ENCODE results near the gene HBE1.
A peak's percentile ranks its signal among the peaks of the same experiment; 100 is the strongest.
"Not testable (repeated sequence)": the region's sequence is repeated elsewhere in the genome, so short reads cannot be mapped to it uniquely, and the experiment has no call there.

The HBE1 gene

DNA sequence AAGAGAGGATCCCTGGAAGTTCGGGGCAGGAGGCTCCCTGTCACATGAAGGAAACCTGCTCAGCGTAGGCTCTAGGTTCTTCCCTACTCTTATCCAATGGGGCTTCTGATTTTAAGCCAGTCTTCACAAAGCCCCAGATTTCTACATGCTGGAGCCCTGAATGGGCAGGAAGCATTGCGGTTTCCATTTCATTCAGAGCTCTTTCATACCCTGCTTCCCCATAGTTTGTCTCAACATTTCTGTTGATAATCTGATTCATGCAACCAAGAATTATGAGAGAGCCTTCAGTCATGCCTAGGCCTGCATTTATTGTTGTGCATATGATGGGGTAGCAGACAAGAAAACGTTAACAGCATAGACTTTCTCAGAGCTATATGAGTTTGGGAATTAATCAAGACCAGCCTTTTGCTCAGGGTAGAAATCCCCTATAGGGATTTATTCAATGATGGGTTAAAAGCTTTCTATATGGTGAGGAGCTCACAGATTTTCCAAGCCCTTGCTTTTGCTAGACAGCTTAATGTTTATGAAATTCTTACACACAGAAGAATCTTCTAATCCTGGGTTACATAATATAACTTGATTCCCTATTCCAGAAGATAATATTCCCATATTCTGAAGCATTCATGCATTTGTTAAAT, 16.1 kb upstream of the HBE1 start:
- DNase-seq = no peak

DNA sequence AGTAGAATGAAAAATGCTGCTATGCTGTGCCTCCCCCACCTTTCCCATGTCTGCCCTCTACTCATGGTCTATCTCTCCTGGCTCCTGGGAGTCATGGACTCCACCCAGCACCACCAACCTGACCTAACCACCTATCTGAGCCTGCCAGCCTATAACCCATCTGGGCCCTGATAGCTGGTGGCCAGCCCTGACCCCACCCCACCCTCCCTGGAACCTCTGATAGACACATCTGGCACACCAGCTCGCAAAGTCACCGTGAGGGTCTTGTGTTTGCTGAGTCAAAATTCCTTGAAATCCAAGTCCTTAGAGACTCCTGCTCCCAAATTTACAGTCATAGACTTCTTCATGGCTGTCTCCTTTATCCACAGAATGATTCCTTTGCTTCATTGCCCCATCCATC, 14.9 kb upstream of the HBE1 start:
- DNase-seq = no peak

GRCh38 chr11:5283882-5284281, 14.1 kb upstream of the HBE1 start:
- DNase-seq = no peak

GRCh38 chr11:5283086-5283485, 13.3 kb upstream of the HBE1 start:
- DNase-seq = no peak

- no peak for DNase-seq
Observed at GRCh38 chr11:5282628-5283027, 12.9 kb upstream of the HBE1 start.

DNA sequence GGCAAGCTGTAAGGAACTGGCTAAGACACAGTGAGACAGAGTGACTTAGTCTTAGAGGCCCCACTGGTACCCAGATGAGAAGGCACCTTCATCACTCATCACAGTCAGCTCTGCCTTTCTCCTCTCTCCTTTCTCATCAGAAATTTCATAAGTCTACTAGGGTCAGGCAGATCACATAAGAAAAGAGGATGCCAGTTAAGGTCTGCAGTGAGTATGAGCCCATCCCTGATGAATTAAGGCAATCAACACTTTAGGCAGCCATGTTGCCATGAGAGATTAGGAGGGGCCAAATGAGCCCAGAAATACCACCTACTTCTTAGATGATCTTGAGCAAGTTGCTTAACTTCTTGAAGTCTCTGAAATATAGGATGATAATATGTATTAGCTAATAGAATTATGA, 11.9 kb upstream of the HBE1 start:
- no peak for DNase-seq

DNA sequence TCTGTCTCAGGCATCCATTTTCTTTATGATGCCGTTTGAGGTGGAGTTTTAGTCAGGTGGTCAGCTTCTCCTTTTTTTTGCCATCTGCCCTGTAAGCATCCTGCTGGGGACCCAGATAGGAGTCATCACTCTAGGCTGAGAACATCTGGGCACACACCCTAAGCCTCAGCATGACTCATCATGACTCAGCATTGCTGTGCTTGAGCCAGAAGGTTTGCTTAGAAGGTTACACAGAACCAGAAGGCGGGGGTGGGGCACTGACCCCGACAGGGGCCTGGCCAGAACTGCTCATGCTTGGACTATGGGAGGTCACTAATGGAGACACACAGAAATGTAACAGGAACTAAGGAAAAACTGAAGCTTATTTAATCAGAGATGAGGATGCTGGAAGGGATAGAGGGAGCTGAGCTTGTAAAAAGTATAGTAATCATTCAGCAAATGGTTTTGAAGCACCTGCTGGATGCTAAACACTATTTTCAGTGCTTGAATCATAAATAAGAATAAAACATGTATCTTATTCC, 10.9 kb upstream of the HBE1 start:
- DNase-seq = peak; percentile 94

GRCh38 chr11:5279471-5280090, 9.8 kb upstream of the HBE1 start:
- no peak for DNase-seq

GRCh38 chr11:5277807-5278382, 8.2 kb upstream of the HBE1 start:
- no peak for DNase-seq

DNA sequence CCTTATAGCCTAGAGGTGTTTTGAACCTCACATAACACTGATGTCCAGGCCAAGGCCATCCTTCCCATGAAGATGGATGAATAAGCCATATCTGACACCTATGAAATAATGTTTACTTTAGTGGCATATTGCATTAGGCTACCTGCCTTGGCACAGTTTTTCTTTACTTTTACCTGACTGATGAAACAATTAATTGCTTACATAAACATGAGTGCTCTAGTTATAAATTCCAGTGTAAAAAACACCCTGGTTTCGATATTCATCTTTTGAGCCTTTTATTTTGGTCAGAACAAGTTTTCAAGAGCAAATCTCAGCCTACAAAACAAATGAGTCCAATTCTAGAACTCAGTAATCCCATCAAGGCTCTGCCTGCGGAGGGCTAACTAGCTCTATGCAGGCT, 7.0 kb upstream of the HBE1 start:
- no peak for DNase-seq

DNA sequence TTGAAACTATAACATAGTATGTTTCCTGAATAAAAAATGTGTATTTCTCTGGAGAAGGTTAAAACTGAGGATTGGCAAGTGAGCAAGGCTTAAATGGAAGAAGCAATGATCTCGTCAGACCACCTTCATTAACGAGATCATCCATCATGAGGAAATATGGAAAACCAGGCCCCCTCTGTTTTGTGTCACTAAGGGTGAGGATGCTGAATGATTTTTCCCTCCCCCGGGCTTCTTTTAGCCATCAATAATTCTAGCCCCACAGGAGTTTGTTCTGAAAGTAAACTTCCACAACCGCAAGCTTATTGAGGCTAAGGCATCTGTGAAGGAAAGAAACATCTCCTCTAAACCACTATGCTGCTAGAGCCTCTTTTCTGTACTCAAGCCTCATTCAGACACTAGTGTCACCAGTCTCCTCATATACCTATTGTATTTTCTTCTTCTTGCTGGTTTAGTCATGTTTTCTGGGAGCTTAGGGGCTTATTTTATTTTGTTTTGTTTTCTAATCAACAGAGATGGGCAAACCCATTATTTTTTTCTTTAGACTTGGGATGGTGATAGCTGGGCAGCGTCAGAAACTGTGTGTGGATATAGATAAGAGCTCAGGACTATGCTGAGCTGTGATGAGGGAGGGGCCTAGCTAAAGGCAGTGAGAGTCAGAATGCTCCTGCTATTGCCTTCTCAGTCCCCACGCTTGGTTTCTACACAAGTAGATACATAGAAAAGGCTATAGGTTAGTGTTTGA, 5.8 kb upstream of the HBE1 start:
- no peak for DNase-seq

DNA sequence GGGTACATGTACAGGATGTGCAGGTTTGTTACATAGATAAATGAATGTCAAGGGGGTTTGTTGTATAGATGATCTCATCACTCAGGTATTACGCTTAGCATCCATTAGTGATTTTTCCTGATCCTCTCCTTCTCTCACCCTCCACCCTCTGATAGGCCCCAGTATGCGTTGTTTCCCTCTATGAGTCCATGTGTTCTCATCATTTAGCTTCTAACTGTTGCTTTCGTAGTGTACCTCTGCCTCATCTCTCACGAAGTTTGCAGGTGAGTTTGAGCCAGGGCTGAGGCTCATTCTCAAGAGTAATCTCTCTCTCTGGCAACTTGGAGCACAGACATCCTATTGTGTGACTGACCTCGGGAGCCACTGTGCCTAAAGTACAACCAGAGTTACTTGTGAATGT, 4.7 kb upstream of the HBE1 start:
- DNase-seq = no peak

DNA sequence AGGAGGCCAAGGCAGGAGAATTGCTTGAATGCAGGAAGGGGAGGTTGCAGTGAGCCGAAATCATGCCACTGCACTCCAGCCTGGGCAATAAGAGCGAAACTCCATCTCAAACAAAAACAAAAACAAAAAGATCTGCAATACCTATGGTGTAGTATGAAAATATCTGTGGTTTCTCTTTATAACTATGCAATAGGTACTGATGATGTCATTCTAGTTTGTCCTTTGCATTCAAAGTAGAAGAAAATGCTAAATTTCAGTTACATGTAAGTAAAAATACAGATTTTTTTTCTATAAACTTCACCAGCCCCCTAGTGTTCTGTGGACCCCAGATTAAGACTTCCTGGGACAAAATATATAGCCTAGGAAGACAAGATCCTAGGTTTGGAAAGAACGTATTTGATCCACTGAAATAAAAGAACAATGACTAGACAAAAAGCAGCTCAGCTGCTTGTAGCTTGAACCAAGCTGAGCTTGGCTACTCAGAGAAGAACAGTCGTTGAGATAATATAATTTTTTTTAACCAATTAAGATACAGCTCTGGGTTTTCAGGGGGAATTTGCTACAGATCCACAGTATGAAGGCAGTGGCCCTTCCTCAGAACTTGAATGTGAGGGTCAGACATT, 2.8 kb upstream of the HBE1 start:
- DNase-seq = no peak

- DNase-seq = no peak
Observed at GRCh38 chr11:5267033-5267563, 2.6 kb downstream of the HBE1 start.

DNA sequence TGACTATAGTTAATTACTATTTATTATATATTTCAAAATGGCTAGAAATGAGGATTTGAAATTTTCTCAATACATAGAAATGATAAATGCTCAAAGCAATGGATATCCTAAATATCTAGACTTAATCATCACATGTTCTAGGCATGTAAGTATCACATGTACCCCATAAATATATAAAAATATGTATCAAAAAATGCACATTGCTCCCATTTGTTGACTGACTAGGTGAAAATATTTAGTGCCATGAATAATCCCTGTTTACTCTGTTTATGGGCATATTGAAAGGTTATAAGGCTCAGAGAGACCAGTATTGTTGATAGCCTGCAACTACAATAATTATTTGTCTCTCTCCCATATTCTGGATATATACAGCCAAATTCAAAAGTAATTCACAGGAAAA, 3.1 kb downstream of the HBE1 start:
- no peak for DNase-seq

DNA sequence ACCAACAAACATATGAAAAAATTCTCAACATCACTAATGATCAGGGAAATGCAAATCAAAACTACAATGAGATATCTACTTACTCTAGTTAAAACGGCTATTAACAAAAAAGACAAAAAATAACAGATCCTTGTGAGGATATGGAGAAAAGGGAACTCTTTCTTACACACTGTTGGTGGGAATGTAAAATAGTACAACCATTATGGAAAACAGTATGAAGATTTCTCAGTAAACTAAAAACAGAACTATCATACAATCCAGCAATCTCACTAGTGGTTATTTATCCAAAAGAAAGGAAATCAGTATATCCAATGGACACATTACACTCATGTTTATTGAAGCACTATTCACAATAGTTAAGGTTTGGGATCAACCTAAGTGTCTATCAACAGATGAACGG, 3.9 kb downstream of the HBE1 start:
- DNase-seq = no peak

- DNase-seq = no peak
Observed at GRCh38 chr11:5258543-5259262, 11.0 kb downstream of the HBE1 start.

DNA sequence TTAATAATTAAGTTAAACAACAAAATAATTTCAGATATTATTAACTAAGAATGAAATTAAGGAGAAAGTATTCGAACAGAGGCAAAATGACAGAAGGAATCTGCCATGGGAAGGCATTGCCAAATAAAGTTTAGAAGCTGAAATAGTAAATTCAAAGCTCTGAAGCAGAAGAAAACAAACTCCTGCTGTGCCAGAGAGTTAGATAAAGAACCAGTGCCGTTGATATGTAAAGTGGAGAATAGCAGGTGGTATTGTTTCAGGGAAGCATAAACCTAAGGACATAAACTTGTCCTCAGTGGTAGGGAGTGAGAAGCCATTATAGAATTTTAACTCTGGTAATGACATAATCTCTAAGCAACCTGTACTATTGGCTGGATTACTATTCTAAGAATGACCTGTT, 12.4 kb downstream of the HBE1 start:
- no peak for DNase-seq

DNA sequence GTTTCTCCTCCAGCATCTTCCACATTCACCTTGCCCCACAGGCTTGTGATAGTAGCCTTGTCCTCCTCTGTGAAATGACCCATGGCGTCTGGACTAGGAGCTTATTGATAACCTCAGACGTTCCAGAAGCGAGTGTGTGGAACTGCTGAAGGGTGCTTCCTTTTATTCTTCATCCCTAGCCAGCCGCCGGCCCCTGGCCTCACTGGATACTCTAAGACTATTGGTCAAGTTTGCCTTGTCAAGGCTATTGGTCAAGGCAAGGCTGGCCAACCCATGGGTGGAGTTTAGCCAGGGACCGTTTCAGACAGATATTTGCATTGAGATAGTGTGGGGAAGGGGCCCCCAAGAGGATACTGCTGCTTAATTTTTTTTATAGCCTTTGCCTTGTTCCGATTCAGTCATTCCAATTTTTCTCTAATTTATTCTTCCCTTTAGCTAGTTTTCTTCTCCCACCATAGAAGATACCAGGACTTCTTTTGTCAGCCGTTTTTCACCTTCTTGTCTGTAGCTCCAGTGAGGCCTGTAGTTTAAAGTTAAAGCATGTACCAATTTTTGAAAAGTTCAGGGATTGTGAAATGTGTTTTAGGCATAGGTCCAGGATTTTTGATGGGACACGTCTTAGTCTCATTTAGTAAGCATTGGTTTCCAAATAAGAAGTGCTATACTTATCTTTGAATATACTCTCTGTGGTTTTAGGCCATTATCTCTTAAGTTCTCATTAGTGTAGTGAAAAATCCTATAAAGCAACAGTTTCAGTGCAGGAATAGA, 14.9 kb downstream of the HBE1 start, which contains the start of gene HBG2:
TSS of gene HBG2 (minus strand) at position 136 of the 768 bp plus-strand sequence. CDS start at position 83, 53 bp downstream.
- not testable (repeated sequence) for DNase-seq

DNA sequence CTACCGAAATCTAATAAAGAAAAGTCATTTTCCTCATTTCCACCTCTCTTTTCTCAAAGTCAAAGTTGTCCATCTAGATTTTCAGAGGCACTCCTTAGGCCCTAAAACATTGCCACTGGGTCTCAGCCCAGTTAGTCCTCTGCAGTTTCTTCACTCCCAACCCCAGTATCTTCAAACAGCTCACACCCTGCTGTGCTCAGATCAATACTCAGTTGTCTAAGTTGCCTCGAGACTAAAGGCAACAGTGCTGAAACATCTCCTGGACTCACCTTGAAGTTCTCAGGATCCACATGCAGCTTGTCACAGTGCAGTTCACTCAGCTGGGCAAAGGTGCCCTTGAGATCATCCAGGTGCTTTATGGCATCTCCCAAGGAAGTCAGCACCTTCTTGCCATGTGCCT, 15.7 kb downstream of the HBE1 start:
- not testable (repeated sequence) for DNase-seq

GRCh38 chr11:5253440-5253839, 16.3 kb downstream of the HBE1 start:
- not testable (repeated sequence) for DNase-seq

Data from fibroblast of skin of scalp (primary cell).